ENCODE data around the gene SLC39A11.

DNA sequence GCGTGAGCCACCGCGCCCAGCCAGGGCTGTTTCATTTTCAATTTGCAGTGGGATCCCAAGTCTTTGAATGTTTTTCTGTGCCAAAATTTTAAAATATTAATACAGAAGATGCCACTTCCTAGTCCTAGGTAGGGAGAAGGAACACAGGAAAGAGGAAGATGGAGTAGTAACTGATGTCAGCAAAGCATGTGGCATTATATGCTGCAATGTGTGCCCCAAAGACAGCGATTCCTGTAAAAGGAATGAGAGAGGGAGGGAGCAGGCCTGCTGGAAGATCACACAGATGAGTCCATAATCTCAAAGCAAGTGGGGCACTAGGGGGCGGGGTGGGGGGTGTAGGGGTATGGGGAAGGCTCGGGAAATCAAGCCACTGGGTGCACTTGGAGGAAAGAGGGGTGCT, 48.9 kb upstream of the SLC39A11 start:
- TF ChIP-seq POLR2A (IDR thresholded peaks at IDR 0.05; ENCODE audit: low read depth, low read length) (no peak), TAF1 (IDR thresholded peaks at IDR 0.05; ENCODE audit: low read depth, low read length) (no peak), POLR2AphosphoS5 (IDR thresholded peaks at IDR 0.05; ENCODE audit: low read depth, low read length) (no peak)

Data from GM12891 (cell line).